CD4-positive, alpha-beta T cell (primary cell): ENCODE measurements around the gene AP2B1. TPM values are rescaled to one million over a fixed set of nuclear protein-coding genes. Genes with fewer than 3 reads are reported as not detected.

Experiments used
- ATAC-seq: fragments of 200-7000 bp; cut with Tn5 transposase; one replicate; pipeline ENCODE4 v1.10.0; 2022; ENCODE audit warnings: mild to moderate bottlenecking; ENCODE audit not compliant: poor library complexity
- CTCF ChIA-PET: fragments of 350-600 bp; sonication (Branson Sonifier 250); formaldehyde crosslinking; loops from one replicate; lab custom pipeline; 2021; ENCODE audit warnings: antibody characterized with exemption, inconsistent platforms; lab: Charles Lee
- POLR2A ChIA-PET: fragments of 350-600 bp; sonication (Branson Sonifier 250); formaldehyde crosslinking; loops from one replicate; lab custom pipeline; 2021; ENCODE audit warnings: antibody characterized with exemption, inconsistent platforms; lab: Charles Lee
- DNase-seq, 14 experiments: peaks; one replicate each; pipeline ENCODE4 v3.0.0-alpha.2; 2013 to 2020; ENCODE audit warnings: mixed read lengths in 2 of 14
- H3K27ac ChIP-seq, 2 donors: one replicate each; pipeline versions ENCODE4 v1.5.1 to v1.7.0; 2013; ENCODE audit warnings: low read length in 2 of 2, low read depth in 1 of 2, mild to moderate bottlenecking in 1 of 2
- H3K27me3 ChIP-seq, 2 experiments: 1 replicate in 1 of 2; 2 replicates in 1 of 2; pipeline versions ENCODE4 v1.6.1 to v1.7.0; 2013; ENCODE audit warnings: low read length in 2 of 2, control low read depth in 1 of 2, mild to moderate bottlenecking in 1 of 2, moderate library complexity in 1 of 2; ENCODE audit not compliant: insufficient read depth in 2 of 2, control insufficient read depth in 1 of 2
- H3K36me3 ChIP-seq: one replicate; pipeline ENCODE4 v1.6.1; 2013; ENCODE audit warnings: low read length, control low read depth; ENCODE audit not compliant: insufficient read depth
- H3K4me1 ChIP-seq: one replicate; pipeline ENCODE4 v1.6.1; 2013; ENCODE audit warnings: low read length, control low read depth; ENCODE audit not compliant: insufficient read depth
- H3K4me3 ChIP-seq: one replicate; pipeline ENCODE4 v1.5.1; 2013; ENCODE audit warnings: mild to moderate bottlenecking, low read length, moderate library complexity
- H3K9me3 ChIP-seq, 2 experiments: 1 replicate in 1 of 2; 2 replicates in 1 of 2; pipeline versions ENCODE4 v1.6.1 to v1.7.0; 2013; ENCODE audit warnings: low read length in 2 of 2, mild to moderate bottlenecking in 2 of 2, control low read depth in 1 of 2, moderate library complexity in 1 of 2; ENCODE audit not compliant: control insufficient read depth in 1 of 2, insufficient read depth in 1 of 2
- H3K27ac Mint-ChIP-seq: one replicate; pipeline ENCODE4 v1.8.0; 2020; ENCODE audit warnings: mixed read lengths
- H3K27me3 Mint-ChIP-seq: one replicate; pipeline ENCODE4 v1.8.0; 2021; ENCODE audit warnings: mixed read lengths
- H3K36me3 Mint-ChIP-seq: one replicate; pipeline ENCODE4 v1.8.0; 2021; ENCODE audit warnings: low read depth, mixed read lengths
- H3K4me1 Mint-ChIP-seq: one replicate; pipeline ENCODE4 v1.8.0; 2021; ENCODE audit warnings: low read depth, mixed read lengths
- H3K4me3 Mint-ChIP-seq: one replicate; pipeline ENCODE4 v1.8.0; 2020; ENCODE audit warnings: mild to moderate bottlenecking, mixed read lengths
- H3K9me3 Mint-ChIP-seq: one replicate; pipeline ENCODE4 v1.8.0; 2020; ENCODE audit warnings: mixed read lengths
- CTCF ChIP-seq: fragments of 200-600 bp; IDR thresholded peaks from one replicate; pipeline ENCODE4 v1.8.0; 2022; ENCODE audit warnings: antibody characterized with exemption, mild to moderate bottlenecking
- intact Hi-C, 2 experiments: fragments of 100-400 bp; cut with DNase I in 1 of 2; cut with micrococcal nuclease in 1 of 2; formaldehyde crosslinking; loops; one replicate each; pipeline versions ENCODE4 v1.15.1 to v1.9.0; 2023 to 2025; cut with DNase I, micrococcal nuclease
- total RNA-seq, 174 experiments: library from RNA in 2 of 174; stranded (reverse) in 2 of 174; gene quantifications; one replicate each; pipeline ENCODE4 v1.2.3 and lab custom pipeline; 2021 to 2026

AP2B1 gene
- total RNA-seq, 2 experiments from 2014 or later, result 67.0 to 69.2 TPM

- no peak overlapping the region for H3K4me3 ChIP-seq
- no peaks in the 10 kb centered on the region for H3K27me3 Mint-ChIP-seq
- intact Hi-C loops, result no loop called here
- H3K9me3 ChIP-seq, result no peaks in the 10 kb centered on the region
- H3K36me3 ChIP-seq, result peaks cover 70% of the 10 kb centered on the region
- POLR2A ChIA-PET, result no interaction called here
- no peaks in the 10 kb centered on the region for H3K9me3 Mint-ChIP-seq
- ATAC-seq (no peak), DNase-seq (no peak)
- H3K4me1 ChIP-seq, result no peaks in the 10 kb centered on the region
- H3K27ac Mint-ChIP-seq, result no peak overlapping the region
- TF ChIP-seq CTCF, result no peak
- CTCF ChIA-PET, result no interaction called here
- no peak overlapping the region for H3K4me3 Mint-ChIP-seq
- H3K27me3 ChIP-seq, result no peaks in the 10 kb centered on the region
- H3K4me1 Mint-ChIP-seq, result no peaks in the 10 kb centered on the region
- H3K36me3 Mint-ChIP-seq, result peaks cover 81% of the 10 kb centered on the region
- no peak overlapping the region for H3K27ac ChIP-seq
Measured at GRCh38 chr17:35627417-35627816, 40.3 kb downstream of the AP2B1 start.

GRCh38 chr17:35630530-35631148, 43.5 kb downstream of the AP2B1 start:
- Mint-ChIP-seq H3K4me3 (no peak overlapping the region), H3K27ac (no peak overlapping the region), H3K4me1 (no peaks in the 10 kb centered on the region), H3K36me3 (peaks cover 87% of the 10 kb centered on the region), H3K9me3 (no peaks in the 10 kb centered on the region), H3K27me3 (no peaks in the 10 kb centered on the region)
- Histone ChIP-seq H3K36me3 (peaks cover 50% of the 10 kb centered on the region), H3K27ac (no peak overlapping the region), H3K27me3 (no peaks in the 10 kb centered on the region), H3K4me1 (no peaks in the 10 kb centered on the region), H3K4me3 (no peak overlapping the region), H3K9me3 (no peaks in the 10 kb centered on the region)
- DNase-seq, result no peak
- CTCF ChIA-PET, result interaction anchor here (0.9 to 1.5 kb wide), 2 partner anchors 18 to 87 kb away, joined by 3 to 5 read pairs; no protein-coding TSS in a partner anchor
- no peak for TF ChIP-seq CTCF
- intact Hi-C loops, result no loop called here
- no peak for ATAC-seq
- POLR2A ChIA-PET, result no interaction called here

GRCh38 chr17:35641032-35641431, 53.9 kb downstream of the AP2B1 start:
- Histone ChIP-seq H3K4me3 (no peak overlapping the region), H3K36me3 (peaks cover 81% of the 10 kb centered on the region), H3K4me1 (no peaks in the 10 kb centered on the region), H3K27me3 (no peaks in the 10 kb centered on the region), H3K27ac (no peak overlapping the region), H3K9me3 (no peaks in the 10 kb centered on the region)
- ATAC-seq (no peak), DNase-seq (no peak)
- CTCF ChIA-PET, result interaction anchor here (1.3 kb wide), 1 partner anchor 106 kb away, joined by 3 read pairs; no protein-coding TSS in a partner anchor
- H3K4me1 Mint-ChIP-seq, result peaks cover 4% of the 10 kb centered on the region
- POLR2A ChIA-PET, result no interaction called here
- H3K27ac Mint-ChIP-seq, result no peak overlapping the region
- H3K9me3 Mint-ChIP-seq, result no peaks in the 10 kb centered on the region
- no peak for TF ChIP-seq CTCF
- H3K4me3 Mint-ChIP-seq, result no peak overlapping the region
- intact Hi-C loops, result no loop called here
- no peaks in the 10 kb centered on the region for H3K27me3 Mint-ChIP-seq
- peaks cover 93% of the 10 kb centered on the region for H3K36me3 Mint-ChIP-seq
